Type B pancreatic cell (in vitro differentiated cells): ENCODE data around the gene DPF3. TPM values are rescaled to one million over a fixed set of nuclear protein-coding genes. Genes with fewer than 3 reads are reported as not detected.

Experiments used
- DNase-seq: peaks from one replicate; pipeline ENCODE4 v3.0.0; 2021; ENCODE audit warnings: mixed read lengths; ENCODE audit not compliant: unreplicated experiment; ENCODE audit errors: extremely low spot score
- H3K27ac Mint-ChIP-seq: 2 replicates; pipeline ENCODE4 v1.8.0; 2021; ENCODE audit warnings: mild to moderate bottlenecking, mixed read lengths
- H3K27me3 Mint-ChIP-seq: 2 replicates; pipeline ENCODE4 v1.8.0; 2021; ENCODE audit warnings: mixed read lengths
- H3K36me3 Mint-ChIP-seq: 2 replicates; pipeline ENCODE4 v1.8.0; 2021; ENCODE audit warnings: mixed read lengths
- H3K4me1 Mint-ChIP-seq: one replicate; pipeline ENCODE4 v1.8.0; 2021; ENCODE audit warnings: mixed read lengths; ENCODE audit not compliant: unreplicated experiment
- H3K4me3 Mint-ChIP-seq: 2 replicates; pipeline ENCODE4 v1.8.0; 2021; ENCODE audit warnings: mild to moderate bottlenecking, mixed read lengths
- H3K9me3 Mint-ChIP-seq: 2 replicates; pipeline ENCODE4 v1.8.0; 2021; ENCODE audit warnings: mixed read lengths
- CTCF ChIP-seq: fragments of 200-600 bp; sonication (generic); conservative IDR thresholded peaks from 2 replicates; pipeline ENCODE4 v1.5.0; 2021; ENCODE audit warnings: antibody characterized with exemption, mild to moderate bottlenecking
- total RNA-seq: library from RNA; stranded (reverse); gene quantifications from 2 replicates; pipeline ENCODE4 v1.2.1, GENCODE V29; 2021; ENCODE audit warnings: low replicate concordance

DPF3 gene
- total RNA-seq, 1 donor from 2014 or later: 4.5 TPM

DNA sequence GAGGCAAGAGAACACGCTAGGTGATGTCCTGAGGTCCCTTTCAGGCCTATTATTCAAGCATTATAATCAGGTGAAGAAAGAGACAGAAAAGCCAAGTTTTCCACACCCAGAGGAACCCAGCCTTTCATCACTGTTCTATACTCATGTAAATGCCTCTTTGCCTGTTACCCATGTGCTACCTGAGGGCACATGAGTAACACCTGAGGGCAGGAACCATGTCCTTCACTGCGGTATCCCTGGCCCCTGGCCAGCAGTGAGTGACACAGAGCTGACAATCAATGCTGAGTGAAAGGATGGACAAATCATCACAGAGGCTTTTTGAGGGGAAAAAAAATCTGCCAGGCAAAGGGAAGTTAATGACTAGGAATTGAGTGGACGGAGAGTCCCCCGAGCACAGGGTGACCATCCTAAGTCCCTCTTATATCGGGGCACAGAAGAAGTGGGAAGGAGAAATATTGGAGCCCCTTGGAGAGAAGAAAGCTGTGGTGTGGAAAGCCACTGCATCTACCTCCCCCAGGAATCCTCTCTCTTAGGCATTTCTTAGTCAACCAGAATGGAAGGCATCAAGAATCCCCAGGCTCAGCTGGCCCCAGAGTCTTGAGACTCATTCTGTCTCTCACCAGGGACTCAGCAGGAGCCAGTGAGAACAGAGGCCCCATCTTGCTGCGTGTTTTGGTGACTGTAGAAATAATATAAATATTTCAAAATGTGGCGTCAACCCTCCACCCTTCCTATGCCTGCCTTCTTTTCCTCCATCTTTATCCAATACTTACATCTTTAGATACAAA is 212.9 kb downstream of the DPF3 start:
- Mint-ChIP-seq H3K36me3 (peaks cover 5% of the 10 kb centered on the region), H3K9me3 (peaks cover 5% of the 10 kb centered on the region), H3K4me1 (peaks cover 24% of the 10 kb centered on the region), H3K27ac (no peak overlapping the region), H3K4me3 (no peak overlapping the region), H3K27me3 (peaks cover 8% of the 10 kb centered on the region)
- no peak for TF ChIP-seq CTCF
- no peak for DNase-seq

GRCh38 chr14:72679536-72680151 is 214.3 kb downstream of the DPF3 start:
- peaks cover 8% of the 10 kb centered on the region for H3K27me3 Mint-ChIP-seq
- H3K9me3 Mint-ChIP-seq: peaks cover 5% of the 10 kb centered on the region
- peaks cover 24% of the 10 kb centered on the region for H3K4me1 Mint-ChIP-seq
- no peak for TF ChIP-seq CTCF
- peak overlapping the region; percentile 19 for H3K4me3 Mint-ChIP-seq
- H3K36me3 Mint-ChIP-seq: no peaks in the 10 kb centered on the region
- DNase-seq: no peak
- no peak overlapping the region for H3K27ac Mint-ChIP-seq

GRCh38 chr14:72679141-72679535 is 214.8 kb downstream of the DPF3 start:
- H3K27me3 Mint-ChIP-seq: peaks cover 8% of the 10 kb centered on the region
- H3K4me1 Mint-ChIP-seq: peaks cover 24% of the 10 kb centered on the region
- no peak for TF ChIP-seq CTCF
- no peak overlapping the region for H3K27ac Mint-ChIP-seq
- no peak overlapping the region for H3K4me3 Mint-ChIP-seq
- H3K36me3 Mint-ChIP-seq: no peaks in the 10 kb centered on the region
- DNase-seq: no peak
- H3K9me3 Mint-ChIP-seq: peaks cover 5% of the 10 kb centered on the region

GRCh38 chr14:72678356-72678755 is 215.5 kb downstream of the DPF3 start:
- no peak for DNase-seq
- TF ChIP-seq CTCF: no peak
- Mint-ChIP-seq H3K27me3 (peaks cover 8% of the 10 kb centered on the region), H3K4me3 (no peak overlapping the region), H3K27ac (no peak overlapping the region), H3K9me3 (peaks cover 5% of the 10 kb centered on the region), H3K36me3 (no peaks in the 10 kb centered on the region), H3K4me1 (peaks cover 24% of the 10 kb centered on the region)

DNA sequence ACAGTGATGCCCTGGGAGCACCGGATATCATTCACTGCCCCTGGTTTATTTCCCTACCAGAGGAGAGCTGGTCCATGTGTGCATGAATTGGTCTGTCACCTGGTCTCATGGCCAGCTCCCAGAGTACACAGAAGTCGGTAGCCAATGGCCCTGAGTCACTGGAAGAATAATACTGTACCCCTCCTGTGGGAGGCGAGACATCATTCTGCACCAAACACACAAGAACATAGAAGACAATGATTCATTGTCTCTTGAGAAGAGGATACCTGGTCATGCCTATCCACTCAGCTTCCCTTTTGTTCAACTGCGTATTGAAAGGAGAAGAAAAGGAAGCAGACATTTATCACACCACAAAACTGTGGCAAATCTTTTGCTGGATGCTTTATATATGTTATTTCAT is 216.2 kb downstream of the DPF3 start:
- DNase-seq: no peak

More for the DNA sequence above, 216.2 kb downstream of the DPF3 start:
- H3K9me3 Mint-ChIP-seq: peaks cover 5% of the 10 kb centered on the region
- no peaks in the 10 kb centered on the region for H3K36me3 Mint-ChIP-seq
- no peak for TF ChIP-seq CTCF
- peaks cover 23% of the 10 kb centered on the region for H3K4me1 Mint-ChIP-seq
- H3K4me3 Mint-ChIP-seq: no peak overlapping the region
- H3K27me3 Mint-ChIP-seq: peaks cover 8% of the 10 kb centered on the region
- H3K27ac Mint-ChIP-seq: no peak overlapping the region
